GM12872 (cell line): ENCODE data around the gene PSMC1.

Source experiments
- CTCF ChIP-seq: IDR thresholded peaks from 3 replicates; pipeline ENCODE4 v1.5.1; 2011; ENCODE audit warnings: low read depth, mild to moderate bottlenecking, low read length, moderate library complexity; ENCODE audit not compliant: insufficient read depth

Gene PSMC1

GRCh38 chr14:90278199-90279175 is 22.1 kb downstream of the PSMC1 start:
- no peak for TF ChIP-seq CTCF

GRCh38 chr14:90280096-90280495 is 23.7 kb downstream of the PSMC1 start:
- no peak for TF ChIP-seq CTCF

GRCh38 chr14:90281261-90281660 is 24.9 kb downstream of the PSMC1 start:
- no peak for TF ChIP-seq CTCF

- no peak for TF ChIP-seq CTCF
Measured at GRCh38 chr14:90281756-90282155, 25.4 kb downstream of the PSMC1 start.

GRCh38 chr14:90287791-90288190 is 31.4 kb downstream of the PSMC1 start:
- no peak for TF ChIP-seq CTCF

- no peak for TF ChIP-seq CTCF
Measured at GRCh38 chr14:90288651-90289355, 32.5 kb downstream of the PSMC1 start.

GRCh38 chr14:90290337-90291011 is 34.1 kb downstream of the PSMC1 start:
- TF ChIP-seq CTCF, result no peak
